Loucy (cell line): Measurements from ENCODE around the gene TMCC2.

Source experiments
- H2AFZ ChIP-seq: fragments of 200-600 bp; sonication (generic); 2 replicates; pipeline ENCODE4 v1.6.0; 2016; ENCODE audit warnings: antibody characterized with exemption, mild to moderate bottlenecking, low read length, moderate library complexity
- H3F3A ChIP-seq: fragments of 200-600 bp; 2 replicates; pipeline ENCODE4 v1.6.0; 2016; ENCODE audit warnings: antibody characterized with exemption, low read depth, mild to moderate bottlenecking
- H3K27me3 ChIP-seq: fragments of 200-600 bp; sonication (generic); 2 replicates; pipeline ENCODE4 v1.6.1; 2014; ENCODE audit warnings: low read length, mild to moderate bottlenecking; ENCODE audit not compliant: insufficient read depth, poor library complexity, severe bottlenecking
- H3K36me3 ChIP-seq: fragments of 200-600 bp; sonication (generic); 2 replicates; pipeline ENCODE4 v1.6.1; 2016; ENCODE audit warnings: low read length; ENCODE audit not compliant: insufficient read depth
- H3K4me1 ChIP-seq: fragments of 200-600 bp; sonication (generic); 2 replicates; pipeline ENCODE4 v1.5.1; 2014; ENCODE audit warnings: low read length, mild to moderate bottlenecking; ENCODE audit not compliant: insufficient read depth, poor library complexity, severe bottlenecking
- H3K4me2 ChIP-seq: fragments of 200-600 bp; sonication (generic); 2 replicates; pipeline ENCODE4 v1.6.0; 2014; ENCODE audit warnings: antibody characterized with exemption, low read length, low read depth, mild to moderate bottlenecking; ENCODE audit not compliant: poor library complexity, severe bottlenecking
- H3K4me3 ChIP-seq: fragments of 200-600 bp; sonication (generic); 2 replicates; pipeline ENCODE4 v1.5.1; 2014; ENCODE audit warnings: low read length, mild to moderate bottlenecking, mixed read lengths; ENCODE audit not compliant: poor library complexity, severe bottlenecking
- H3K79me2 ChIP-seq: fragments of 200-600 bp; sonication (generic); 2 replicates; pipeline ENCODE4 v1.6.1; 2014; ENCODE audit warnings: low read length; ENCODE audit not compliant: insufficient read depth
- H3K9ac ChIP-seq: fragments of 200-600 bp; sonication (generic); 2 replicates; pipeline ENCODE4 v1.6.0; 2014; ENCODE audit warnings: mild to moderate bottlenecking, low read depth, low read length, moderate library complexity; ENCODE audit not compliant: poor library complexity, severe bottlenecking
- H3K9me2 ChIP-seq: fragments of 200-600 bp; sonication (generic); replicated peaks from 2 replicates; pipeline ENCODE4 v1.6.1; 2016; ENCODE audit warnings: low read depth, low read length, mixed read lengths
- H3K9me3 ChIP-seq: fragments of 200-600 bp; sonication (generic); 2 replicates; pipeline ENCODE4 v1.6.1; 2014; ENCODE audit warnings: mild to moderate bottlenecking, antibody characterized with exemption, low read length, low read depth; ENCODE audit not compliant: insufficient read depth
- H4K20me1 ChIP-seq: fragments of 200-600 bp; sonication (generic); 2 replicates; pipeline ENCODE4 v1.6.0; 2014; ENCODE audit warnings: antibody characterized with exemption, low read length, mild to moderate bottlenecking; ENCODE audit not compliant: insufficient read depth, poor library complexity, severe bottlenecking
- CTCF ChIP-seq: fragments of 200-600 bp; sonication (generic); conservative IDR thresholded peaks from 2 replicates; pipeline ENCODE4 v1.5.1; 2014; ENCODE audit warnings: mild to moderate bottlenecking, antibody characterized with exemption, low read length
- EZH2phosphoT487 ChIP-seq: fragments of 200-600 bp; IDR thresholded peaks from 2 replicates; pipeline ENCODE4 v1.6.1; 2018; ENCODE audit warnings: antibody characterized with exemption, mild to moderate bottlenecking, moderate library complexity, borderline replicate concordance

Gene TMCC2

GRCh38 chr1:205211169-205211838 lies 16.4 kb upstream of the TMCC2 start, which contains the start of gene DSTYK:
Gene DSTYK (minus strand): TSS chr1:205211702. CDS start chr1:205211535, 167 bp downstream.
- Histone ChIP-seq H2AFZ (peak within 1 kb of the TSS; percentile 93), H3K4me1 (peaks cover 30% of the 10 kb centered on the region), H3K4me2 (peak within 1 kb of the TSS; percentile 86), H3K9me2 (no peaks in the 10 kb centered on the region), H3K27me3 (no peaks in the 10 kb centered on the region), H3K79me2 (peaks cover 38% of the 10 kb centered on the region), H4K20me1 (peaks cover 8% of the 10 kb centered on the region), H3K9me3 (no peaks in the 10 kb centered on the region), H3K9ac (peak within 1 kb of the TSS; percentile 82), H3F3A (no peaks in the 10 kb centered on the region), H3K36me3 (no peaks in the 10 kb centered on the region), H3K4me3 (peak within 1 kb of the TSS; percentile 88)
- no peak for TF ChIP-seq CTCF
- TF ChIP-seq EZH2phosphoT487: no peak

DNA sequence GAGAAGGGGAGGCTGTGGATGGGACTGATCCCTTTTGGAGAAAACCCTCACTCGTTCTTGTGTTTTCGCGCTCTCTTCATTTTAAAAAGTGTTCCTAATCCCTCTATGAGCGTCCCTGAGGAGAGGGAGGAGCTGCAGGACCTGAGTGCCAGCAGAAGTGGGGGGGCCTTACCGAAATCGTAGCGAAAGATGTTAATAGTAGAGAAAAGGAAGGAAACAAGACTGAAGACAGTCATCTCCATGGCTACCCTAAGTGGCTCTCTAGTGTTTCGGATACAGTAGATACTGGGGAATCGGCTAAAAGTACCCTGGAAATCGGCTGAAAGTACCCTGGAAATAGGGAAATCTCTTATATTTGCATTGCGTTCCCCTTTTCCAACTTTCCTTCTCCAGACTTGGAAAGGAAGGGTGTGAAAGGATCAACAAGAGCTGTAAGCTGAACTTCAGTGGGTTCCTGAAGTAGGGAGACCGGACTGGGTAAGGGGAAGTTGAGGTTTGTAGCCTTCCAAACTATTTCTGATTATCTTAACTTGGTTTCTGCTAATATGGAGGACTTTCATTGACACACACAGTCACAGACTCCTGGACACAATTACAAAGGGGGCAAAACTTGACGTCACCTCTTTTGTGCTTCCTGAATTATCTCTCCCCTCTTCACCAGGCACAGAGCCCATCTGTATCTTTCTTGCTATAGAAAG lies 15.8 kb upstream of the TMCC2 start:
- H3K27me3 ChIP-seq: no peaks in the 10 kb centered on the region
- peak overlapping the region; percentile 82 for H3K9ac ChIP-seq

DNA sequence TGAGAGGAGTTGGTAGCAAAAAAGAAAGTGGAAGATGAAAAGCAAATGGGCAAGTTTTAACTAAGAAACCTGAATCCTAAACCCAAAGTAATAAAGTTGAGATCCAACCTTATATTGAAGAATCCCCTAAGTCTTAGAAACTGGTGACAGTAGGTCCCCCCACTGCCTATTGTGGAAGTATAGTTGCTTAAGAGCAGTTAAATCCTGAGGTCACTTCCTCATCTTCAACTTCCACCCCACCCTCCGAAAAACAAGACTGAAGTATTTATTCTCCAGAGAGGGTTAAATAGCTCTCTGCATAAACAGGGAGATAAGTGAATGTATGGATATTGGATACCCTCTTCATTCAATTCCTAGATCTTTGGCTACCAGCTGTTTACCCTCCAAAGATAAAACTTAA lies 13.0 kb upstream of the TMCC2 start:
- H3K9ac ChIP-seq: peak overlapping the region; percentile 25
- peaks cover 21% of the 10 kb centered on the region for H3K4me1 ChIP-seq
- H3F3A ChIP-seq: no peaks in the 10 kb centered on the region
- no peak for TF ChIP-seq CTCF
- TF ChIP-seq EZH2phosphoT487: no peak
- peak overlapping the region; percentile 84 for H2AFZ ChIP-seq
- H3K36me3 ChIP-seq: no peaks in the 10 kb centered on the region
- no peaks in the 10 kb centered on the region for H3K9me2 ChIP-seq
- peak overlapping the region; percentile 16 for H3K4me3 ChIP-seq
- peak overlapping the region; percentile 55 for H3K4me2 ChIP-seq
- peaks cover 13% of the 10 kb centered on the region for H3K79me2 ChIP-seq
- no peaks in the 10 kb centered on the region for H4K20me1 ChIP-seq
- no peaks in the 10 kb centered on the region for H3K9me3 ChIP-seq
- H3K27me3 ChIP-seq: no peaks in the 10 kb centered on the region

More for the DNA sequence above, 15.8 kb upstream of the TMCC2 start:
- H3K4me2 ChIP-seq: peak overlapping the region; percentile 86
- peak overlapping the region; percentile 93 for H2AFZ ChIP-seq
- H3K4me3 ChIP-seq: peak overlapping the region; percentile 88
- no peaks in the 10 kb centered on the region for H3K9me2 ChIP-seq
- peaks cover 30% of the 10 kb centered on the region for H3K4me1 ChIP-seq
- H3K9me3 ChIP-seq: no peaks in the 10 kb centered on the region
- peaks cover 33% of the 10 kb centered on the region for H3K79me2 ChIP-seq
- H4K20me1 ChIP-seq: peaks cover 8% of the 10 kb centered on the region
- H3K36me3 ChIP-seq: no peaks in the 10 kb centered on the region
- H3F3A ChIP-seq: no peaks in the 10 kb centered on the region
- TF ChIP-seq CTCF (no peak), EZH2phosphoT487 (no peak)
